IMR-90 (cell line): ENCODE data around the gene C6orf141. TPM values are rescaled to one million over a fixed set of nuclear protein-coding genes. Genes with fewer than 3 reads are reported as not detected.

Experiments used
- ATAC-seq: fragments of 200-7000 bp; cut with Tn5 transposase; 2 replicates; pipeline ENCODE4 v1.9.1; 2020; ENCODE audit warnings: low read depth, mild to moderate bottlenecking, moderate library complexity
- BruUV-seq: library from RNA; stranded (reverse); fragments of 400-500 nt; replicated peaks from 2 replicates; lab custom pipeline; 2021; lab: Mats Ljungman, UMichigan
- CTCF ChIA-PET: fragments of 300-600 bp; formaldehyde crosslinking; extraction: SDS; loops from one replicate; lab custom pipeline; 2021; ENCODE audit warnings: antibody characterized with exemption; lab: Yijun Ruan, JAX
- POLR2A ChIA-PET: fragments of 300-600 bp; sonication (Branson Sonifier 250); formaldehyde crosslinking; loops from one replicate; lab custom pipeline; 2022; ENCODE audit warnings: antibody characterized with exemption; ENCODE audit not compliant: unreplicated experiment; lab: Charles Lee
- DNase-seq: peaks from one replicate; pipeline ENCODE4 v3.0.0; 2013
- H2AFZ ChIP-seq: replicated peaks from 2 replicates; pipeline ENCODE3; 2013; ENCODE audit warnings: low read length, mild to moderate bottlenecking; ENCODE audit not compliant: poor library complexity
- H2AK5ac ChIP-seq: 2 replicates; pipeline ENCODE4 v1.6.1; 2013; ENCODE audit warnings: low read depth, low read length, inconsistent platforms
- H2AK9ac ChIP-seq: replicated peaks from 2 replicates; pipeline ENCODE3; 2013; ENCODE audit warnings: mild to moderate bottlenecking, low read depth, low read length, moderate library complexity; ENCODE audit not compliant: poor library complexity
- H2BK120ac ChIP-seq: 2 replicates; pipeline ENCODE4 v1.6.1; 2013; ENCODE audit warnings: low read depth, low read length, inconsistent platforms
- H2BK15ac ChIP-seq: 3 replicates; pipeline ENCODE4 v1.6.1; 2013; ENCODE audit warnings: low read depth, low read length, inconsistent platforms
- H2BK20ac ChIP-seq: 2 replicates; pipeline ENCODE4 v1.6.1; 2013; ENCODE audit warnings: low read depth, mild to moderate bottlenecking, inconsistent platforms, low read length, moderate library complexity
- H2BK5ac ChIP-seq: 2 replicates; pipeline ENCODE4 v1.6.1; 2013; ENCODE audit warnings: mild to moderate bottlenecking, low read depth, low read length, inconsistent platforms; ENCODE audit not compliant: poor library complexity, severe bottlenecking
- H3K14ac ChIP-seq: replicated peaks from 2 replicates; pipeline ENCODE4 v1.6.1; 2013; ENCODE audit warnings: low read depth, low read length, inconsistent platforms
- H3K18ac ChIP-seq: 2 replicates; pipeline ENCODE4 v1.6.1; 2013; ENCODE audit warnings: low read depth, low read length, control low read depth
- H3K23ac ChIP-seq: 2 replicates; pipeline ENCODE4 v1.6.1; 2013; ENCODE audit warnings: low read depth, low read length, inconsistent platforms
- H3K27ac ChIP-seq: 2 replicates; pipeline ENCODE4 v1.5.1; 2013; ENCODE audit warnings: mild to moderate bottlenecking, control low read depth, low read length; ENCODE audit not compliant: insufficient read depth
- H3K27me3 ChIP-seq: 2 replicates; pipeline ENCODE4 v1.6.1; 2013; ENCODE audit warnings: low read length; ENCODE audit not compliant: control insufficient read depth, insufficient read depth
- H3K36me3 ChIP-seq: 2 replicates; pipeline ENCODE4 v1.6.1; 2013; ENCODE audit warnings: low read length, mixed read lengths; ENCODE audit not compliant: control insufficient read depth, insufficient read depth
- H3K4ac ChIP-seq: 2 replicates; pipeline ENCODE4 v1.6.1; 2013; ENCODE audit warnings: low read depth, low read length, inconsistent platforms
- H3K4me1 ChIP-seq: 2 replicates; pipeline ENCODE4 v1.6.1; 2013; ENCODE audit warnings: low read length, mixed read lengths; ENCODE audit not compliant: control insufficient read depth, insufficient read depth
- H3K4me2 ChIP-seq: 2 replicates; pipeline ENCODE4 v1.6.1; 2013; ENCODE audit warnings: low read depth, mild to moderate bottlenecking, control low read depth, low read length, moderate library complexity
- H3K4me3 ChIP-seq: 2 replicates; pipeline ENCODE4 v1.5.1; 2013; ENCODE audit warnings: low read depth, mild to moderate bottlenecking, control low read depth, low read length, moderate library complexity; ENCODE audit not compliant: insufficient read depth
- H3K56ac ChIP-seq: 2 replicates; pipeline ENCODE4 v1.6.1; 2013; ENCODE audit warnings: low read length, inconsistent platforms; ENCODE audit not compliant: insufficient read depth; ENCODE audit errors: extremely low read depth
- H3K79me1 ChIP-seq, 2 experiments: 2 replicates each; pipeline ENCODE4 v1.6.1; 2013; ENCODE audit warnings: low read length in 2 of 2, inconsistent platforms in 1 of 2, low read depth in 1 of 2
- H3K9ac ChIP-seq: 2 replicates; pipeline ENCODE4 v1.6.1; 2013; ENCODE audit warnings: low read depth, low read length, control low read depth
- H3K9me1 ChIP-seq: 2 replicates; pipeline ENCODE4 v1.6.1; 2013; ENCODE audit warnings: low read length, inconsistent platforms; ENCODE audit not compliant: insufficient read depth
- H3K9me3 ChIP-seq: 2 replicates; pipeline ENCODE4 v1.6.1; 2013; ENCODE audit warnings: low read length; ENCODE audit not compliant: control insufficient read depth, insufficient read depth
- H4K20me1 ChIP-seq: 2 replicates; pipeline ENCODE4 v1.6.1; 2013; ENCODE audit warnings: low read length, inconsistent platforms; ENCODE audit not compliant: insufficient read depth
- H4K5ac ChIP-seq: 2 replicates; pipeline ENCODE4 v1.6.1; 2013; ENCODE audit warnings: mild to moderate bottlenecking, low read depth, low read length, control low read depth
- H4K8ac ChIP-seq, 2 experiments: 2 replicates each; pipeline ENCODE4 v1.6.1; 2013; ENCODE audit warnings: low read depth in 2 of 2, low read length in 2 of 2, control low read depth in 1 of 2, inconsistent platforms in 1 of 2
- H4K91ac ChIP-seq: 2 replicates; pipeline ENCODE4 v1.6.1; 2013; ENCODE audit warnings: low read depth, low read length, inconsistent platforms; ENCODE audit not compliant: insufficient read depth
- MXI1 ChIP-seq: IDR thresholded peaks from 2 replicates; pipeline ENCODE4 v1.6.1; 2012; ENCODE audit warnings: low read depth, mild to moderate bottlenecking, low read length, moderate library complexity, borderline replicate concordance
- dilution Hi-C: fragments of 300-500 bp; cut with HindIII; formaldehyde crosslinking; loops from one replicate; pipeline ENCODE4 v1.14.3; 2018; ENCODE audit warnings: low sequenced_read_pairs; ENCODE audit not compliant: unreplicated experiment
- in situ Hi-C: fragments of 300-500 bp; cut with MboI; formaldehyde crosslinking; loops from 3 replicates; pipeline ENCODE4 v1.14.3; 2019; ENCODE audit warnings: low sequenced_read_pairs, inconsistent platforms, mixed read lengths
- intact Hi-C: fragments of 100-400 bp; cut with micrococcal nuclease; formaldehyde crosslinking; loops from 2 replicates; pipeline ENCODE4 v1.10.0; 2022
- polyA plus RNA-seq, 3 experiments: library from polyadenylated mRNA; depleted of rRNA; stranded (reverse); fragments of >200 nt; gene quantifications; 2 replicates each; pipeline ENCODE4 v1.2.3, GENCODE V29; 2012; ENCODE audit warnings: low replicate concordance in 1 of 3
- total RNA-seq: library from RNA; depleted of rRNA; stranded (reverse); fragments of >200 nt; gene quantifications from 2 replicates; pipeline ENCODE4 v1.2.3, GENCODE V29; 2012

Gene C6orf141
- total and polyA plus RNA-seq, 2 of the 4 experiments (the other 2 are of a cell fraction), result not detected

- H2BK120ac ChIP-seq, result no peak overlapping the region
- ChIA-PET CTCF (interaction anchor here (1.3 kb wide), 1 partner anchor 8 kb away, joined by 4 read pairs; no protein-coding TSS in a partner anchor), POLR2A (no interaction called here)
- in situ Hi-C loops (loop anchor here (25.0 kb wide), 1 partner anchor 297 kb away; no protein-coding TSS in a partner anchor), dilution Hi-C loops (no loop called here), intact Hi-C loops (no loop called here)
- H2BK20ac ChIP-seq, result no peak overlapping the region
- DNase-seq (no peak), ATAC-seq (no peak)
- H2BK15ac ChIP-seq, result no peak overlapping the region
- H2AFZ ChIP-seq, result no peak overlapping the region
- H3K4me1 ChIP-seq, result no peaks in the 10 kb centered on the region
- H3K36me3 ChIP-seq, result no peaks in the 10 kb centered on the region
- no peak overlapping the region for H2AK9ac ChIP-seq
- no TSS peak for BruUV-seq
- H3K27ac ChIP-seq, result no peak overlapping the region
- no peak overlapping the region for H3K14ac ChIP-seq
- H4K20me1 ChIP-seq, result no peaks in the 10 kb centered on the region
- no peak for TF ChIP-seq MXI1
- no peak overlapping the region for H3K9ac ChIP-seq
- H3K23ac ChIP-seq, result no peak overlapping the region
- H4K91ac ChIP-seq, result no peak overlapping the region
- H3K18ac ChIP-seq, result no peak overlapping the region
- no peak overlapping the region for H2AK5ac ChIP-seq
- H4K5ac ChIP-seq, result no peak overlapping the region
- no peaks in the 10 kb centered on the region for H3K9me3 ChIP-seq
- H4K8ac ChIP-seq, result no peak overlapping the region
- H3K9me1 ChIP-seq, result no peaks in the 10 kb centered on the region
- H3K4me2 ChIP-seq, result no peak overlapping the region
- no peak overlapping the region for H2BK5ac ChIP-seq
- H3K79me1 ChIP-seq, result no peaks in the 10 kb centered on the region
- no peaks in the 10 kb centered on the region for H3K27me3 ChIP-seq
- no peak overlapping the region for H3K4me3 ChIP-seq
- no peak overlapping the region for H3K56ac ChIP-seq
- H3K4ac ChIP-seq, result no peak overlapping the region
Measured at GRCh38 chr6:49540614-49541013, 9.9 kb upstream of the C6orf141 start.
